SHP77 (cell line): ENCODE data around the gene PHC3.
"Not testable (repeated sequence)": the region's sequence is repeated elsewhere in the genome, so short reads cannot be mapped to it uniquely, and the experiment has no call there.

Source experiments
- DNase-seq, 2 experiments: peaks; one replicate each; lab custom pipeline; 2025; lab: John Stamatoyannopoulos, UW

PHC3 gene, protein sequence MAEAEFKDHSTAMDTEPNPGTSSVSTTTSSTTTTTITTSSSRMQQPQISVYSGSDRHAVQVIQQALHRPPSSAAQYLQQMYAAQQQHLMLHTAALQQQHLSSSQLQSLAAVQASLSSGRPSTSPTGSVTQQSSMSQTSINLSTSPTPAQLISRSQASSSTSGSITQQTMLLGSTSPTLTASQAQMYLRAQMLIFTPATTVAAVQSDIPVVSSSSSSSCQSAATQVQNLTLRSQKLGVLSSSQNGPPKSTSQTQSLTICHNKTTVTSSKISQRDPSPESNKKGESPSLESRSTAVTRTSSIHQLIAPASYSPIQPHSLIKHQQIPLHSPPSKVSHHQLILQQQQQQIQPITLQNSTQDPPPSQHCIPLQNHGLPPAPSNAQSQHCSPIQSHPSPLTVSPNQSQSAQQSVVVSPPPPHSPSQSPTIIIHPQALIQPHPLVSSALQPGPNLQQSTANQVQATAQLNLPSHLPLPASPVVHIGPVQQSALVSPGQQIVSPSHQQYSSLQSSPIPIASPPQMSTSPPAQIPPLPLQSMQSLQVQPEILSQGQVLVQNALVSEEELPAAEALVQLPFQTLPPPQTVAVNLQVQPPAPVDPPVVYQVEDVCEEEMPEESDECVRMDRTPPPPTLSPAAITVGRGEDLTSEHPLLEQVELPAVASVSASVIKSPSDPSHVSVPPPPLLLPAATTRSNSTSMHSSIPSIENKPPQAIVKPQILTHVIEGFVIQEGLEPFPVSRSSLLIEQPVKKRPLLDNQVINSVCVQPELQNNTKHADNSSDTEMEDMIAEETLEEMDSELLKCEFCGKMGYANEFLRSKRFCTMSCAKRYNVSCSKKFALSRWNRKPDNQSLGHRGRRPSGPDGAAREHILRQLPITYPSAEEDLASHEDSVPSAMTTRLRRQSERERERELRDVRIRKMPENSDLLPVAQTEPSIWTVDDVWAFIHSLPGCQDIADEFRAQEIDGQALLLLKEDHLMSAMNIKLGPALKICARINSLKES

DNA sequence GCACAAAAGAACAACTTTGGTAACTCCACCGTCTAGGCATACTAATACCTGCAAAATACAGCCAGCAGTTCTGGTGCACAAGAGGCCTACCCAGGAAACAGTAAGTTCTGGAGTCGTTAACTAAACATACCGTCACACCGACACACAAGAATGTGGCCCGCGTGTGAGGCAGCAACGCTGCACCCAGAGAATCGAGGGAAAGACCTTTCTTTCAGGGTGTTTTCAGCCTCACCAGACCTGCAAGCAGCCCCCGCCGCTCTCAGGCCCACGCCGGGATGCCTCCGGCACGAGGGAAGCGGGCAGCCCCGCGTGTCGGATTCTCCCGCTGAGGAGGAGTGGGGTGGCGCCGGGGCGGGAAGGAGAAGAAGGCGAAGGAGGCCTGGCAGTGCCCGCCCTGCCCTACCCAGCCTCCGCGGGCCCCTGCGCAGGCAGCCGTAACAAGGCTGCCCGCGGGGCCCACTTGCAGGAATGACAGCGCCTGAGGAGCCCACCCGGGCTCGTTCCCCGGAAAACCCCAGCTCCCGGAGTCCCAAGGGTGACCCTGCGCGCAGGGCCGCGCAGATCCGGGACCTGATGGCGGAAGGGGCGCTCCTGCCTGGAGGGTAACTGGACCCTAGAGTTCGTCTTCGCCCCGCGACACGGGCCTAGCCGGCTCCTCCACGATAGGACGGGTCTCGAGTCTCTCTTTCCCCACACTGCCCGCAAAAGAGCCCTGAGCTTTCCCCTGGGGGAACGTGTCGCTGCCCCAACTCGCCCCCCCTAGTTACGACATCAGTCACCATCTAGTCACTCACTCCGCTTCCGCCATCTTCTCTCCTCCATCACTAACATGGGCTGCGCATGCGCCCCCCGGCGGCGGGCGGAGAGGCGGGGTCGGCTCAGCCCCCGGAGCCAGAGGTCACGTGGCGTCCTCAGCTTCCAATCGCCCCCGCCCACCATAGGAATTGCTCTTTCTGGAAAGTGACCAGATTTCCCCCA, at the start of gene PHC3:
PHC3 (minus strand) TSS at position 826 of the 978 bp plus-strand sequence; CDS start at position 808, 18 bp downstream.
- DNase-seq = peak; percentile 80 to 84

DNA sequence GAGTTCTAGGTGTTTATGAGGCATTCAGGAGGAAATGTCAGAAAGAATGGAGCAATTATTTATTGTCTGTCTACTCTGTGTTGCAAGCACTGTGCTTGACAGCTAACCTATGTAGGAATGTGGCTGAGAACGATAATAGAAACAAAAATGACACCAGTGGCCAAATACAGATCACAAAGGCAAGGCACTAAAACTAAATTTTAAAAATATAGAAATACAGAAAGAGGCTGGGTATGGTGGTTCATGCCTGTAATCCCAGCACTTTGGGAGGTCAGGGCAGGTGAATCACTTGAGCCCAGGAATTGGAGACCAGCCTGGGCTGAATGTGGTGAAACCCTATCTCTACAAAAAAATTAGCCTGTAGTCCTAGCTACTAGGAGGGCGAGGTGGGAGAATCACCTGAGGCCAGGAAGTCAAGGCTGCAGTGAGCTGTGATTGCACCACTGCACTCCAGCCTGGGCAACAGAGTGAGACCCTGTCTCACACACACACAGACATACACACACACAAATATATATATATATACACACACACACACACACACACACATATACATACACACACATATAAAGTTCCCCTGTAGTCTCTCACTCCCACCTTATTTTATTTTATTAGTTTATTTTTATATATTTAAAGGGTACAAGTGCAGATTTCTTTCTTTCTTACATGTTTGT, 46.7 kb upstream of the PHC3 start:
- no peak for DNase-seq

DNA sequence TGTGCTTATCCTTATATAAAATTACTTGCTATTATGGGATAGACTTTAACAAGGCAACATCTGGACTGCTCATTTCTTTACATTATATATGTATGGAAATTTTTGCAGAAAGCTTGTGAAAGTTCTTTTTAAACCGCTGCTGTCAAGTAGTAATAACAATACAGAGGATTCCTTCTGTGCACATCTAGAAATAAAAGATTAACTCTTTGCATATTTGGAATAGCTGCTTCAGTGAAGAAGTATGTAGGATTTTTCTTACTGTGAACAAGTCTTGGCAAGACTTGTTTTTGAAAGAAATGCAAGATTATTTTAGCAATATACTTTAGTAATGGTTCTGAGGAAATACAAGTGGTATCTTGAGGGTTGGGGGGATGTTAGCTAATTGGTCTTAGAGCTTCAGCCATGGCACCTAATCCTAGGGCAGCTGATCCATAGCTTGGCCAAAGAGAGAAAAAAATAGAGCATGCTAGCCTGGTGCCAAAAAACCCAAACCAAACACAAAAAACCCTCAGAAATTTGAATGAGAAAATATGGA, 45.0 kb upstream of the PHC3 start:
- DNase-seq = no peak

DNA sequence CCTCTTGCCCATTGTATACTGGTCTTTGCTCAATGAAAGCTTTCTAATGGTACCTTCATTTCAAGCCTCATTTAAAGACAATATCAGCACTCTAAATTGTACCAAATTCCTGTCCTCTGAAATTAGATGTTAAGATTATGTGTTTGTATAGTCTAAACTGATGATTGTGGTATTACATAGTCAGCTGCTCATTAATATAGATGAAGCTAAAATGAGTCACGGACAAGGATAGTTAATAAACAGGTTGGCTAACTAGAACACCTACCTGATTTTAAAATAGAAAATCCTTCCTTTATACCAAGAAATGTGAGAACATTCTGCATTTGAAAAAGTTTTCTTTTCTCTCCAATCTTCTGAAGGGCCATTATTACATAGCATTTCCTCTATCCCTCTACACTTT, 43.6 kb upstream of the PHC3 start:
- no peak for DNase-seq

DNA sequence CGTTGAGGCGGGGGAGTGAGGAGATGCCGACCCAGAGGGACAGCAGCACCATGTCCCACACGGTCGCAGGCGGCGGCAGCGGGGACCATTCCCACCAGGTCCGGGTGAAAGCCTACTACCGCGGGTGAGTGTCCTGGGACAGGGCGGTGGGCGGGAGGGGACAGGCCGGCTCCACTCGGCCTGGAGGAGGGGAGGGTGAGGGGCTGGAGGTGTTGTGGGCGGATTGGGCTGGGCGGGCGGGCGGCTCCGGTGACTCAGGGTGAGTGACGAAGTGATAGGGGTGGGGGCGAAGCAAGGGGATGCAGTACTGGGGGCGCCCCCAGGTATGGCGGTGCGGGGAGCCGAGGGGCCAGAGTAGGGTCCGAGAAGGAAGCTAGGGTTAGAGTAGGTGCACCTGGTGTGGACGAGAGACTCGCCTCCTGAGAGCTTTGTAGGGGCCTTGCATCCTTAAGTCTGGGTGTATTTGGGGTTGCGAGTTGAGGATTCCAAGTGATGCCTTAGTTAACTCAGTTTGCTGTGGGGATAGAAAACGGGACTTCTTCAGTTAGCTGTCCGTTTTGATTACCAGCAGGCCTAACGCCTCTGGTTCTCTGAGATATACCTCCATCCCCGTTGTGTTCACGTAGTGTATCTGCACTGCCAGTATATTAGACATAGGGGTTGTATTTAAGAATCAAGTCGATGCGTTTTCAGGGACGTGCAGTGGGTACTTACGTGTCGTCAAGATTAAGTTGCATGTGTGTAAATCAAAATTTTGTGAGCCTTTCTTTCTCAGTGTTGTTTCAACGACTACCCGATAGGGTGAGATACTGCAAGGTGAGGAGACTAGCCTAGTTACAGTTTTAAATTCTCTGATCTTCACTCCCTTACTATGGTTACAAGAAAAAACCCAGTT, 41.4 kb upstream of the PHC3 start:
- DNase-seq = peak in 1 of 2 experiments; percentile 28

DNA sequence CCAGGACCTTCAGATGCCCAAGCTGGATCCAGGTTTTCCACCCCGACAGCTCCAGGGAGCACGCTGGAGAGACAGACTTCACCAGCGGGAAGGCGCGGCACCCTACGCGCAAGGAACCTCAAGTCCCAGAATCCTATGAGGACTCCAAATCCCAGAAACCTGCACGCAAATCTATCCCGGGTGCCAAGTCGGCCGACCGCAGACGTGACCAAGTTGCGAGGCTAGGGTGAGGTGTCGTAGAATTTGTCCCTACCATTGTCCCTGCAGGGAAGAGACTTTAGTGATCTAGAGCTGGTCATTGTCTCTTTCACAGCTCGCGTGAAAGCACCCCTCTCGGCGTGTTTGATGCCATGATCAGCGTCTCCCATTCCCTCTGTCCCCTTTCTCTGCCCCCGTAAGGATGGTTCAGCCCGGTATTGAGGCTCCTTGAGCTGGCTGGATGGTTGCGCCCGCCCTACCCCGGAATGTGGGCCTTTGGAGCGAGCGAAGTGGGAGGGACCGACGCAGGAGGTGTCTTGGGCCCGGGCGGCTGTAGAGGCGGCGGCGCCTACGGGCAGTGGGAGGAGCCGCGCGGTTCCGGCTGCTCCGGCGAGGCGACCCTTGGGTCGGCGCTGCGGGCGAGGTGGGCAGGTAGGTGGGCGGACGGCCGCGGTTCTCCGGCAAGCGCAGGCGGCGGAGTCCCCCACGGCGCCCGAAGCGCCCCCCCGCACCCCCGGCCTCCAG, 40.6 kb upstream of the PHC3 start, which contains the start of gene PRKCI:
PRKCI (plus strand) TSS at position 501 of the 723 bp plus-strand sequence. CDS start 246 bp downstream, outside the sequence.
- peak; percentile 91 to 93 for DNase-seq

DNA sequence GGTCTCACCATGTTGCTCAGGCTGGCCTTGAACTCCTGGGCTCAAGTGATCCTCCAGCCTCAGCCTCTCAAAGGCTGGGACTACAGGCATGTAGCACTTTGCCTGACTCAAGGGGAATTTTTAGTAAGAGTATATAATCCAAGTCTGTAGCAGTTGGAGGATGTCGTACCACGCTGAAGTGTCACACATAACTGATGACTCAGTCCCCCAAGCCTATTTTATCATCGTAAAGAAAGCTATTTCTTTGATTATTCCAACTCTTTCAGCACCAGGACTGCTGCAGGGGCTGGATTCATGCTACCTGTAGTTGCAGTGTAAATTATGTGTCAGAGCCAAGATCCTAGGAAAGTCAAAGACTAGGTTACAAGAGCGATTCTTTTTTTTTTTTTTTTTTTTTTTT, 39.3 kb upstream of the PHC3 start:
- DNase-seq = no peak

DNA sequence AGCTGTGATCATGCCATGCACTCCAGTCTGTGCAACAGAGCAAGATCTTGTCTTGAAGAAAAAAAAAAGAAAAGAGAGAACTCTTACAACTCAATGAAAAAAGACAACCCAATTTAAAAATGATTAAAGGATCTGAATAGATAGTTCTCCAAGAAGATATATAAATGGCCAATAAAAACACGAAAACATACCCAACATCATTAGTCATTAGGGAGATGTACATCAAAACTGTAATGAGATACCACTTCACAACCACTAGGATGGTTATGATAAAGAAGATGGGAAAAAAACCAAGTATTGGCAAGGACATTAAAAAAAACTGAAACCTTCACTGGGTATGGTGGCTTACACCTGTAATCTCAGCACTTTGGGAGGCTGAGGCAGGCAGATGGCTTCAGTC, 38.3 kb upstream of the PHC3 start:
- no peak for DNase-seq

DNA sequence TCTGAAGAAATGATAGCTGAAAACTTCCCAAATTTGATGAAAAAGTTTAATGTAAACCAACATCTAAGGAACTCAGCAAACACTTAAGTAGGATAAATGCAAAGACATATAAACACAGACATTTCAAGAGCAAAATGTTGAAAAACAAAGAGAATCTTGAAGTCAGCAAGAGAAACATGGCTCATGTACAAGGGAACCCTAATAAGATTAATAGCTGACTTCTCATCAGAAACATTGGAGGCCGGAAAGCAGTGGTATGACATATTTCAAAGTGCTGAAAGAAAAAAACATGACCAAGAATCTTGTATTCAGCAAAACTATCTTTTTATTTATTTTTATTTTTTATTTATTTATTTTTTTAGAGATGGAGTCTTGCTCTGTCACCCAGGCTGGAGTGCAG, 30.1 kb upstream of the PHC3 start:
- no peak for DNase-seq

DNA sequence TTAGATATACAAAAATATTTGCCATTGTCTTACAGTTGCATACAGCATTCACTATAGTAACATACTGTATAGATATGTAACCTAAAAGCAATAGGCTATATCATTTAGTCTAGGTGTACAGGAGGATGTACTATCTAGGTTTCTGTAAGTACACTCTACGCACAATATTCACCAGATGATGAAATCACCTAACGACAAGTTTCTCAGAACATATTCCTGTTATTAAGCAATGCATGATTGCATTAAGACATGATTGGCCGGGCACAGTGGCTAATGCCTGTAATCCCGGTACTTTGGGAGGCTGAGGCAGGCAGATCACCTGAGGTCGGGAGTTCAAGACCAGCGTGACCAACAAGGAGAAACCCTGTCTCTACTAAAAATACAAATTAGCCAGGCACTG, 26.2 kb upstream of the PHC3 start:
- no peak for DNase-seq

DNA sequence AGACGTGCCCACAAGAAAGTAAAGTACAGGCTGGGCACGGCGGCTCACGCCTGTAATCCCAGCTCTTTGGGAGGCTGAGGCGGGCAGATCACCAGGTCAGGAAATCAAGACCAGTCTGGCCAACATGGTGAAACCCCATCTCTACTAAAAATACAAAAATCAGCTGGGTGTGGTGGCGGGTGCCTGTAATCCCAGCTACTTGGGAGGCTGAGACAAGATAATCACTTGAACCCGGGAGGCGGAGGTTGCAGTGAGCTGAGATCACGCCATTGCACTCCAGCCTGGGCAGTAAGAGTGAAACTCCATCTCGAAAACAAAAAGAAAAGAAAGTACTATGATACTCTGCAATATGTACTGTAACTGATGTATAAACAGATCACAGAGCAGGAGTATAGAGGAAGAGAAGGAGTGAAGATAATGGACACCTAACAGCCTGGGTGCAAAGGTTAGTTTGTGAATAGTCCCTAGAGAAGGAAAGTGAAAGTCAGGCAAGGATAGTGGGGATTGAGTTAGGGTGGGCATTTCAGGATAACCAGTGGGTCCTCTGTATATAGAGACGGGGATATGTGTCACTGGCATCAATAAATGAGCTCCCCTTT, 24.7 kb upstream of the PHC3 start:
- not testable (repeated sequence) for DNase-seq

DNA sequence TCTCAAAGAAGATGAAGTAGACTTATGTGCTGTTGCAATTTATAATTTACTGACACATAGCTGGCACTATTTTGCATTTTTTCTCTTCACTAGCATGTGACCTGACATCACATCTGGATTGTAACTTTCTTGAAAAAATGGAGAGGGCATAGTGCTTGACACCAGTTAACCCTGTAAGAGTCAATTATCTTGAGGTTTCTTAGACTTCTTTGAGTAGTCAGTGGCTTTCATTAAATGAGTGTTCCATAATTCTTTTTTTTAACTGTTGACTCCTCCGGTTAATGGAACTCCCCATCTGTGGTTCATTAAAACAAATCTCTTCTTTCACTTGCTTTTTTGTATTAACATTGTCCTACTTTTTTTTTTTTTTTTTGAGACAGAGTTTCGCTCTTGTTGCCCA, 23.8 kb upstream of the PHC3 start:
- DNase-seq = no peak

DNA sequence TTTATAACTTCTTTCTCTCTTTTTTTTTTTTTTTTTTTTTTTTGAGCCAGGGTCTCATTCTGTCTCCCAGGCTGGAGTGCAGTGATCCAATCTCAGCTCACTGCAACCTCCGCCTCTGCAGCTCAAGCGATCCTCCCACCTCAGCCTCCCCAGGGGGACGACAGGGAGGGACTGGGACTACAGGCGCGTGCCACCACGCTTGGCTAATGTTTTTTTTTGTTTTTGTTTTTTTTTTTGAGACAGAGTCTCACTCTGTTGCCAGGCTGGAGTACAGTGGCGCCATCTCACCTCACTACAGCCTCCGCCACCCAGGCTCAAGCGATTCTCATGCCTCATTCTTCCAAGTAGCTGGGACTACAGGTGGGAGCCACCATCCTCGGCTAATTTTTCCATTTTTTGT, 23.0 kb upstream of the PHC3 start:
- DNase-seq = no peak

DNA sequence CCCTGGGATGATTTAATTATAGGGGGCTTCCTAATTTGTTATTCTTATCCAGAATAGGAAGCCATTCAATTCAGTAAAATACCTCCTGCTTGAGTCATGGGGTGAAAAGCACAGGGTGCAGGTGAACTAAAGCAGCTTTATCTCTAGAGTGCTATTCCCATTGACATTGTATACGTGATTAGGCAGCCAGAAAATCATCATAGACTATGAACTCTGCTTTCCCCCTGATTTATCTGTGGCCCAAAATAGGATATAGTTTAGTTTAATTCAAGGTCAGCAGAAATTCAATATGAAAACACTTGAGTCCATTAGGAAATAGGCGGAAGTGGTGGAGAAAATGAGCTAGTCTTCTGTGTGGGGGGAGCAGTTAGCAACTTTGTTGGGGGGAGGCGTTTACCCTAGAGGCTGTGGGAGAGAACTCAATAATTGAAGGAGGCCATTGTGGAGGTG, 22.5 kb upstream of the PHC3 start:
- DNase-seq = no peak

DNA sequence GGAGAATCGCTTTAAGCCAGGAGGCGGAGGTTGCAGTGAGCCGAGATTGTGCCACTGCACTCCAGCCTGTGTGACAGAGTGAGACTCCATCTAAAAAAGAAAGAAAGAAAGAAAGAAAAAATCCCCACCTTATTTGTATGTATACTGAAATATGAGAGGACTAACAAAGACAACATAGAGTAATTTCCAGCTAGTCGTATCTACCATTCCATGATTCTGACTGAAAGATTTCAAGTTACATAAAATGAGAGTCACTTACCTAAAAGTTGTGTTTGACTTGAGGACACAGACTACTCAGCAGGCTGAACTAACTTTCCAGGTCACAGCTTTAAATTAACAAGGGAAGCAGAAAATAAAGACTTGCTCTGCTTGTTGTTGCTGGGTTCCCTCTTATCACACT, 21.9 kb upstream of the PHC3 start:
- DNase-seq = no peak

DNA sequence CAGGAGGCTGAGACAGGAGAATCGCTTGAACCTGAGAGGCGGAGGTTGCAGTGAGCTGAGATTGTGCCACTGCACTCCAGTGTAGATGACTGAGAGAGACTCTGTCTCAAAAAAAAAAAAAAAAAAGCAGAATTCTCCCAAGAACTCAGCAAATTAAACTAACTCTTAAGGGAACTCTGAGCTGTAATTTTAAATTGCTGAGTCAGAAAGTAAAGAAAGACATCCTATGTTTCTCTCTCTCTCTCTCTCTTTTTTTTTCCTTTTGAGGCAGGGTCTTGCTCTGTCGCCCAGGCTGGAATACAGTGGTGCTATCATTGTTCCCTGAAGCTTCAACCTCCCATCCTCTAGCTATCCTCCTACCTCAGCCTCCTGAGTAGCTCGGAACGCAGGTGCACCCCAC, 20.0 kb upstream of the PHC3 start:
- DNase-seq = no peak

DNA sequence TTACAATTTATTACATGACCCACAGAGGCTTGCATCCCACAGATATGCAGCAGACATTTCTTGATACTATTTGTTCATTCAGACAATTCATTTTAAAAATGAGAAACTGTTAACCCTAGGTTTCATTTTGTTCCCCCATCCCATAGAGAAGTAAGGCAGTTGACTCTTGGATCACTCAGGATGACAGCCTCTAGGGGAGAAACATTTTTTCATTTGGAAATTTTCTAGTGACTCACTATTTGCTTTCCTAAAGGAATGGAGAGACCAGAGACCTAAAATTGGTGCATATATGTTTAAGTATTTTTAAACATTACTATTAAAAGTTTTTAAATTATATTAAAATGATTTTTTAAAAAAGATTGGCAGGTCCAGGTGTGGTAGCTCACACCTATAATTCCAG, 19.5 kb upstream of the PHC3 start:
- no peak for DNase-seq

DNA sequence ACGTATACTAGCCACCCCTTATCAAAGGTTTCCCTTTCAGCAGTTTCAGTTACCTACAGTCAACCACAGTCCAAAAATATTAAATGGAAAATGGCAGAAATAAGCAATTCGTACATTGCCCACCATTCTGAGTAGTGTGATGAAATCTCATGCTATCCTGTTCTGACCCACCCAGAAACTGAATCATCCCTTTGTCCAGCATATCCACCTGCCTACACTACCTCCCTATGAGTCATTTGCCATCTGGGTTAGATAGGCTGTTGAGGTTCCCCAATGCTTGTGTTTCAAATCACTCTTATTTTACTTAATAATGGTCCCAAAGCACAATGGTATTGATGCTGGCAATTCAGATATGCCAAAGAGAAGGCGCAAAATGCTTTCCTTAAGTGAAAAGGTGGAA, 15.3 kb upstream of the PHC3 start:
- DNase-seq = no peak
